GM10266 (cell line): Measurements from ENCODE around the gene UBTF.

Source experiments
- DNase-seq: peaks from one replicate; pipeline ENCODE4 v3.0.0; 2012; ENCODE audit errors: extremely low spot score
- CTCF ChIP-seq: IDR thresholded peaks from 2 replicates; pipeline ENCODE4 v1.5.1; 2012; ENCODE audit warnings: mild to moderate bottlenecking, low read depth; ENCODE audit not compliant: control insufficient read depth, insufficient read depth; ENCODE audit errors: missing control alignments

UBTF gene

DNA sequence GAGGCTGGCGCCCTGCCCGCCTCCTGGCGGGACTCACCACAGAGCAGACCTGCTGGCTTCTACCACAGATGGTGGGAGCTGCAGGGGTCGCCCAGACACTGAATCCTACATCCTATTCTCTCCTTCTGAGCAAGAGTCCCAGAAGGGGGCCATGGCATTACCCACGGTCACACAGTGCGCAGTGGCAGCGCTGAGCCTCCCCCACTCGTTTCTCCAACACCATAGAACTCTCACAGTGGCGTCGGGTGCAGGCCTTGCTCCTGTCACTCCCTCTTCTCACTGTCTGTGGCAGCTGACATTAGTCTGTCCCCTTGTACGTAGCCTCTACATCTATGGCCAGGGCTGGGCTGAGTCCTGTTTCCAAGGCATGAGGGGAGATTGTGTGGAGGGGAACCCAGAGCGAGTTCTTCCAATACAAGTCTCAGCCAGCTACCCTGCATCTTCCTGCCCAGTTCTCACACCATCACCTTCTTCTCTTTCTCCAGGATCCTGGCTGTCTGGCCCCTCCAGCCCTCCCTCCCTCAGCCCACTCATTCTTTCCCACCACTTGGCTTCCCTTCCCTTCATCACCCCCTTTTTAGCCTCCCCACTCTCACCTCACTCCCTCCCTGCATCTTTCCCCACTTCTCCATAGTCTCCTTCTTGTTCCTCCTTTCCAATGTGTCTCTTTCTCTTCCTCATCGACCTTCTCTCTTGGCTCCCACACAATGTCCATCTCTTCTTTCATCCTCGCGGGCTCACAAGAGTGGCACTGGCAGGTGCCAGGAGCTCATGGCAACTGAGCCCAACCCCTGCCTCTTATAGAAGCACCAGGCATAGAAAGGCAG is 5.9 kb downstream of the UBTF start:
- TF ChIP-seq CTCF = no peak
- no peak for DNase-seq

DNA sequence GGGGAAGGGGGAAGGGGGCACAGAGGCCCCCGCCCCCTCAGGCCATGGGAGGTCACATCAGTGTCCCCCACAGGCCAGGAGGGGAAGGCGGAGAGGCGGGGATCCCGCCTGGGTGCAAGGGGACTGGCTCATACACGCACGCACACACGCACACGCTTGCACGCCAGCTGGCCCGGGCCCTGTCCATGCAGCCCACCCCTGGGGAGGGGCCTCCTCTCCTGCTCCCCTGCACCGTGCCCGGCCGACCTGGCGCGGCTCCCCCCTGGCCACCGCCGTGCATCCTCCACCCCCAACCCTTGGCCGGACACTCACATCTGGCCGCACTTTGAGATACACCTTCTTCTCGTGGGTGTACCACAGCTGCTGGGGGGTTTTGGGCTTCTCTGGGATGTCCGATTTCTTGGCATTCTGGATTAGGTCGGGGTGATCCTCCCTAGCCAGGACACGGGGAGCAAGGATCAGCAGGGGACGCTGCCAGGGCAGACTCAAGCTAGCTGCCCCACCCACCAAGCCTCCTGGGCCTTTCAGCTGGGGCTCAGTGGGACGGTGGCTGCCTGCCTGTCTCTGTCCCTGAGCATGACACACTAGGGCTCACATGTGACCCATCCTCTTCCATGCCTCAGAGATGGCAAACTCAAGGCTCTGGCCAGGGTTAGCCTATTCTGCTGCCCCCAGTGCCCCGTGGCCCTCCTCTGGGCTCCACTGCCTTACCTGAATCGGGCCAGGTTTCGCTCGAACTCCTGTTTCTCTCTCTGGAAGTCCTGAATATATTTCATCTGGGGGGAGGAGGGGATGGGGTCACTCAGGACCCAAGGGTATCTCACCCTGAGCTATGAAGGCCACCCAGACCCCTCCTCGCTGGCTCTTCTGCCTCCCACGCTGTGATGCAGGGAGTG is 6.7 kb downstream of the UBTF start:
- TF ChIP-seq CTCF = no peak

GRCh38 chr17:44211281-44212265 is 7.9 kb downstream of the UBTF start:
- no peak for TF ChIP-seq CTCF
- DNase-seq = no peak

More for the DNA sequence above, 6.7 kb downstream of the UBTF start:
- DNase-seq = no peak

DNA sequence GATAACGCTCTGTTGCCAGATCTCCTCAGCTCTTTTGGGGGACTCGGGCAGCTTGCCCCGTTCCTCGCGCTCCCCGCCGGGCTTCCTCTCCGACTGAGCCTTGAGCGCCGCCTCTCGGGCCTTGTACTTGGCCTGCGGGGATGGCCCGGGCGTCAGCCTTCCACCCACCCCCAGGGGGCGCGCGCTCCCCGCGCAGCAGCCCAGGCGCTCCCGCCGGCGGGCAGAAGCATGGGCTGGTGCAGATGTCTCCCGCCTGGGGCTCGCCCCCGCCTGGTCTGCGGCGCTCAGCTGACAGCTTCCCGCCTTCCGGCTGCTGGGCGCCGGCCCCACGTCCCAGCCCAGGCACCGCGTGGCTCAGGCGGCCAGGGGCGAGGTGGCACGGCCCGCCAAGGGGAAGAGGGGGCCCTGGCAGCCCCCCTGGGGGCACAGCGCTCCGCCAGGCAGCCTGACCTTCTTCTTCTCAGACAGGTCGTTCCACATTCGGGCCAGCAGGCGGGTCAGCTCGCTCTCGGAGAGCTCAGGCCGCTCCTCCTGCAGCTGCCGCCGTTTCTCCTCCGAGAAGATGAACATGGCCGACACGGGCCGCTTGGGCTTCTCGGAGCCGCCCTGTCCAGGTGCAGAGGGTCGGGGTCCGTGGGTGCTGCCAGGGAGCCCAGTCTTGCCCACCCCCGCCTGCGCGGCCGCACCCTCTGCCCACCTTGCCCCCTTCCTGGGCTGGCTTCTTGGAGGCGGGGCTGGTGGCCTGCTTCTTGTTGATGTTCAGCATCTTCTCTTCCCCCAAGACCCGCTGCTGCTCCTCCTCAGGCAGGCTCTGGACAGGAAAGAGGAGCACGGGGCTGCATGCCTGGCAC is 8.9 kb downstream of the UBTF start:
- peak; percentile 95 for DNase-seq
- peak; percentile 99 for TF ChIP-seq CTCF

- peak; percentile 77 for DNase-seq
- TF ChIP-seq CTCF = no peak
These were observed 9.6 kb downstream of the UBTF start for GRCh38 chr17:44209786-44210341.

GRCh38 chr17:44207743-44208142 is 11.7 kb downstream of the UBTF start:
- DNase-seq = no peak
- TF ChIP-seq CTCF = no peak
